HUES6 (cell line): ENCODE data around the gene ELMO1.
A peak's percentile ranks its signal among the peaks of the same experiment; 100 is the strongest.

Source experiments
- H3K27ac ChIP-seq: 2 replicates; pipeline ENCODE4 v1.7.0; 2013; ENCODE audit warnings: low read depth, mild to moderate bottlenecking, low read length, inconsistent platforms
- H3K27me3 ChIP-seq: 2 replicates; pipeline ENCODE4 v1.6.1; 2013; ENCODE audit warnings: low read length; ENCODE audit not compliant: control insufficient read depth, insufficient read depth
- H3K36me3 ChIP-seq: 2 replicates; pipeline ENCODE4 v1.6.1; 2013; ENCODE audit warnings: low read length; ENCODE audit not compliant: control insufficient read depth, insufficient read depth
- H3K4me1 ChIP-seq: 2 replicates; pipeline ENCODE4 v1.6.1; 2013; ENCODE audit warnings: low read length; ENCODE audit not compliant: control insufficient read depth, insufficient read depth
- H3K4me3 ChIP-seq: 2 replicates; pipeline ENCODE4 v1.5.1; 2013; ENCODE audit warnings: low read depth, low read length
- H3K9ac ChIP-seq: one replicate; pipeline ENCODE4 v1.6.1; 2013; ENCODE audit warnings: mild to moderate bottlenecking, low read length
- H3K9me3 ChIP-seq: 2 replicates; pipeline ENCODE4 v1.6.1; 2013; ENCODE audit warnings: low read depth, low read length; ENCODE audit not compliant: control insufficient read depth, insufficient read depth

Gene ELMO1

DNA sequence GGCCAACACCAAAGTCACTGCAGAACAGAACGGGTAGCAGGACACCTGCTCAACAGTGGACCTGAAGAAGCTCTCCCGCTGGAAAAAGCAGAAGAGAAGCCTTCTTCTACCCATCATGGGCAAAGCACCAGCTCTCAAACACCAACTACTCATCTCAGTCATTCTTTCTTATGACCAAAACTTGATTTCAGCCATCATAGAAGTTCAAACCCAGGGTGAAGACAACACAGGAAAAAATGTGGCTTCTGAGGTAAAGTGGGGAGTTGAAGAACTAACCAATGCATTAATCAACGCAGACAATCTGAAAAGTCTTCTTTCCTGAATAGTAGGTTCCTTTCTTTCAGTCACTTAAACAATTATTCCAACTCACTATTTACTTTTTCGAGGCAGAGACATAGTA is 83.3 kb downstream of the ELMO1 start:
- Histone ChIP-seq H3K4me1 (peaks cover 17% of the 10 kb centered on the region), H3K27me3 (no peaks in the 10 kb centered on the region), H3K36me3 (no peaks in the 10 kb centered on the region), H3K27ac (no peak overlapping the region), H3K9ac (no peak overlapping the region), H3K9me3 (no peaks in the 10 kb centered on the region), H3K4me3 (no peak overlapping the region)

- no peaks in the 10 kb centered on the region for H3K27me3 ChIP-seq
- H3K36me3 ChIP-seq = no peaks in the 10 kb centered on the region
- no peak overlapping the region for H3K4me3 ChIP-seq
- H3K4me1 ChIP-seq = peaks cover 13% of the 10 kb centered on the region
- no peaks in the 10 kb centered on the region for H3K9me3 ChIP-seq
- no peak overlapping the region for H3K9ac ChIP-seq
- H3K27ac ChIP-seq = no peak overlapping the region
Observed at GRCh38 chr7:37364856-37365255, 83.8 kb downstream of the ELMO1 start.

DNA sequence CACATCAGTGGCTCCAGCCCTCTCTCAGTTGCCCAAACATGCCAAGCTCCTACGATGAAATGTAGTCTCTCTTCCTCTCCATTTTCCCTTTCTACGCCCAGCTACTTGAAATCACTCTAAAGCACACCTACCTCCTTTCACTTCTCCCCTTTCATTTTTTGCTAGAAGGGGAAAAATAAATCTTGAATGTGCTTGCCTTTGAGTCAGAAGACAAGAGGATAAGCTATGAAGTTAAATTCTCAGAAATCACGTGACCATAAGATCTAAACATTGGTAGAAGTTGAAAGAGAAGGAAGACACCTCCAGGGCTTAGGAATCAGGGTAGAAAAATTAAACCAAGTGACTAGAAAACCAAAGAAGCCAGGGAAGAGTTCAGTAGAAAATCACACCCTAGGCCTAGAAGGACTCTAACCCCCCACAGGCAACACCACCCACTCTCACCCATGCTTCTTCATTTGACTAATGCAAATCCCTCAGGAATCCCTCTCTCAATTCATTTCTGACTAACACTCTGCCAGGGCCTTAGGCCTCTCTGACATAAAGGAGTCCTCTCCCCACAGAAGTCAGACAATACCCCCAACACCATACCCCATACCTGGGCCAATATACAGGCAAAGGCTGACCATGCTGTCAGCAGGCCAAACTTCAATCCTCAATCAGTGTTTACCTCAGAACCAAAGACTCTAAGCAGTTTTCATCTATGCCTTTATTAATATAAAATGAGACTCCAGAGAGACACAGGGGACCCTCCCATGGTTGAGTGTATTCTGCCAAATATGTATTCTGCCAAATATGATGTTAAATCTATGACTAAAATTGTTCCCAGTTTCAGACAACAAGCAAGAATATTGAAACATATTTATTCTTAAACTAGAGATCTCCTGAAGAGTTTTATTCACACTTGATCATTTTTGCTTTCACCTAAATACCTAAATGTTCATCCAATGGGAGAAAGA is 84.8 kb downstream of the ELMO1 start:
- Histone ChIP-seq H3K36me3 (no peaks in the 10 kb centered on the region), H3K9me3 (no peaks in the 10 kb centered on the region), H3K4me1 (peaks cover 11% of the 10 kb centered on the region), H3K27ac (no peak overlapping the region), H3K9ac (no peak overlapping the region), H3K4me3 (no peak overlapping the region), H3K27me3 (no peaks in the 10 kb centered on the region)

- no peak overlapping the region for H3K4me3 ChIP-seq
- H3K9me3 ChIP-seq = no peaks in the 10 kb centered on the region
- no peaks in the 10 kb centered on the region for H3K36me3 ChIP-seq
- H3K27me3 ChIP-seq = no peaks in the 10 kb centered on the region
- H3K4me1 ChIP-seq = peaks cover 6% of the 10 kb centered on the region
- no peak overlapping the region for H3K9ac ChIP-seq
- H3K27ac ChIP-seq = no peak overlapping the region
Observed at GRCh38 chr7:37362802-37363201, 85.9 kb downstream of the ELMO1 start.

GRCh38 chr7:37360484-37360883 is 88.2 kb downstream of the ELMO1 start:
- H3K4me1 ChIP-seq = peaks cover 9% of the 10 kb centered on the region

DNA sequence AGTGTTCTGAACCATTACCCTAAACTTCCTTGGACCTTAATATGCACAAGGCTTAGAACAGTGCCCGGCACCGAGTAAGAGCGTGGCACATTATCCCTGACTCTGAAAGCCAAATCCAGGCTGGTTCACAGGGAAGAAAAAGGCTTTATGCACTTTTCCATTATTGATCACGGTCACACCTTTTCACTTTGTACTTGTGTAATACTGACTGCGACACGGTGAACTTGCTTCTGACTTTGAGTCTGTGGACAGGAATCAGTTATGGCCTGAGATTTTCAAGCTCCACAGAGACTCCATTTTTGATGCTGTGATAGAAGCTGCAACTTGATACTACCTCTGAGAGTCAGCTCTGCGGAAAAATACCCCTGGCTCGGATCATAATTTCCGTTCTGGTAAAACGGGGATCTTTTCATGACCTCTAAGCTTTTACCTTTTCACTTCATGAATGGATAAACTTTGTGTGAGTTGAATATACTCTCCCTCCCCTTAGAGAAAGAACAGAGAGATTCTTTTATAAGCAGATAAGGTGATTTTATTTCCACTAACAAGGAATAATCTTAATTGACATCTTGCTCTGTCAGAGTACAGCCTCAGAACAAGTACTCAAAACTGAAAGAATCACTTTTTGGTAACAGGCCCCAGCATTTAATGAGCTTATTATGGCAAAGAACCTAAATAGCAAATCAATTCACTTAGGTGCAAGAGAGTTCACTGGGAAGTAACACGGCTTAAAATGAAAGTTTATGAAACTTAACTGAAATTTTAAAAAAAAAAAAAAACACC is 88.8 kb downstream of the ELMO1 start:
- H3K27ac ChIP-seq = no peak overlapping the region
- no peaks in the 10 kb centered on the region for H3K36me3 ChIP-seq
- H3K27me3 ChIP-seq = no peaks in the 10 kb centered on the region
- no peak overlapping the region for H3K9ac ChIP-seq
- H3K4me3 ChIP-seq = no peak overlapping the region
- no peaks in the 10 kb centered on the region for H3K9me3 ChIP-seq
- peaks cover 15% of the 10 kb centered on the region for H3K4me1 ChIP-seq

More at GRCh38 chr7:37360484-37360883, 88.2 kb downstream of the ELMO1 start:
- Histone ChIP-seq H3K36me3 (no peaks in the 10 kb centered on the region), H3K4me3 (no peak overlapping the region), H3K9me3 (no peaks in the 10 kb centered on the region), H3K9ac (no peak overlapping the region), H3K27me3 (no peaks in the 10 kb centered on the region), H3K27ac (no peak overlapping the region)

- Histone ChIP-seq H3K4me3 (no peak overlapping the region), H3K9me3 (no peaks in the 10 kb centered on the region), H3K27me3 (no peaks in the 10 kb centered on the region), H3K9ac (no peak overlapping the region), H3K4me1 (peaks cover 22% of the 10 kb centered on the region), H3K27ac (no peak overlapping the region), H3K36me3 (no peaks in the 10 kb centered on the region)
Observed at GRCh38 chr7:37359180-37359579, 89.5 kb downstream of the ELMO1 start.

DNA sequence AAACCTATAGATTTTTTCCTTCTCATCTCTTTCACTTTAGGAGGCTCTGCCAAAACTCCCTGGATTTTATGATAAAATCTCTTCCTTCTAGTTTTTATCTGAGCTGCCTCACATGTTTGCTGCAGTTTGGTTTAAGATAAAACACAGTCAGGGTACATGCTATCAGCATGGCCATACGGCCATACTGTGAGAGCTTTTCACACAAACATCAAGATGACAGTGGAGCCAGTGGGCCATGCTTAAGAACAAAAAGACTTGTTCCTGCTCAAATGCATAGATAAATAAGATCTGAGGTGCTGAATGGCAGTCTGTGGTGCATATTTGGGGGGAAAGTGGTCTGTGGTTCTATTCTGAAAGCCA is 91.0 kb downstream of the ELMO1 start:
- Histone ChIP-seq H3K36me3 (no peaks in the 10 kb centered on the region), H3K27me3 (no peaks in the 10 kb centered on the region), H3K4me3 (no peak overlapping the region), H3K4me1 (peaks cover 22% of the 10 kb centered on the region), H3K9me3 (no peaks in the 10 kb centered on the region), H3K27ac (no peak overlapping the region), H3K9ac (no peak overlapping the region)

- H3K9me3 ChIP-seq = no peaks in the 10 kb centered on the region
- H3K4me3 ChIP-seq = no peak overlapping the region
- no peaks in the 10 kb centered on the region for H3K36me3 ChIP-seq
- no peaks in the 10 kb centered on the region for H3K27me3 ChIP-seq
- H3K9ac ChIP-seq = no peak overlapping the region
- no peak overlapping the region for H3K27ac ChIP-seq
- H3K4me1 ChIP-seq = peaks cover 22% of the 10 kb centered on the region
Observed at GRCh38 chr7:37356911-37357636, 91.6 kb downstream of the ELMO1 start.

- H3K4me1 ChIP-seq = peaks cover 17% of the 10 kb centered on the region
- no peak overlapping the region for H3K4me3 ChIP-seq
- H3K9me3 ChIP-seq = no peaks in the 10 kb centered on the region
- H3K36me3 ChIP-seq = no peaks in the 10 kb centered on the region
- no peaks in the 10 kb centered on the region for H3K27me3 ChIP-seq
- H3K9ac ChIP-seq = no peak overlapping the region
- peak overlapping the region; percentile 4 for H3K27ac ChIP-seq
Observed at GRCh38 chr7:37354656-37355131, 94.0 kb downstream of the ELMO1 start.
